AG04449 (cell line): Measurements from ENCODE around the gene CTDP1.

ENCODE experiments used
- CTCF ChIA-PET: fragments of 350-600 bp; formaldehyde crosslinking; extraction: SDS; loops from one replicate; lab custom pipeline; 2021; ENCODE audit warnings: antibody characterized with exemption; lab: Yijun Ruan, JAX
- POLR2A ChIA-PET: fragments of 400-600, 350-600 bp; formaldehyde crosslinking; extraction: SDS; loops from one replicate; lab custom pipeline; 2020; ENCODE audit warnings: antibody characterized with exemption, inconsistent platforms; lab: Yijun Ruan, JAX
- DNase-seq: peaks from one replicate; pipeline ENCODE4 v3.0.0-alpha.2; 2010; ENCODE audit warnings: low read depth, low spot score
- H3K4me3 ChIP-seq: 2 replicates; pipeline ENCODE4 v1.5.1; 2011; ENCODE audit warnings: low read depth, mild to moderate bottlenecking, control low read depth, low read length
- CTCF ChIP-seq: IDR thresholded peaks from one replicate; pipeline ENCODE4 v1.5.1; 2011; ENCODE audit warnings: mild to moderate bottlenecking, moderate library complexity, low read length, control low read depth, inconsistent platforms; ENCODE audit not compliant: insufficient read depth; ENCODE audit errors: missing control alignments

The CTDP1 gene

GRCh38 chr18:79694895-79695213 is 15.3 kb downstream of the CTDP1 start:
- no peak overlapping the region for H3K4me3 ChIP-seq
- ChIA-PET POLR2A (no interaction called here), CTCF (no interaction called here)
- DNase-seq: no peak
- TF ChIP-seq CTCF: no peak

DNA sequence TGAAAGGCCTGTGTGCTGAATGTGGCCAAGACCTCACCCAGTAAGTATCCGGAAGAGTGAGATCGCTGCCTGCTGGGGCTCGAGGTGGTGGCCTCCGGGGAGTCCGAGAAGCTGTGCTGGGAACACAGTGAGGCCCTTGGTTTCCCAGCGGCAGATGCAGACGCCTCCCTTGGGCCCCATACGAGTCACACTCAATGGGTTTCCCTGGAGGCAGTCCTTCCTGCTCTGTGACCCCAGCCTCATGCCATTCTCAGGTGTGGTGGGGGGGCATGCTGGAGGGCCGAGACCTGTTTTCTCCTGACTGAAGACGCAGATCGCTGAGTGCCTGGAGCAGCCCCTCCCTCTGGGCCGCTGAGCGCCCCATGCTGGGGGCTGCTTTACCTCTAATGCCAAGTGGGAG is 15.7 kb downstream of the CTDP1 start:
- TF ChIP-seq CTCF: no peak
- CTCF ChIA-PET: no interaction called here
- no peak overlapping the region for H3K4me3 ChIP-seq
- no peak for DNase-seq
- POLR2A ChIA-PET: no interaction called here

GRCh38 chr18:79695856-79696850 is 16.6 kb downstream of the CTDP1 start:
- ChIA-PET CTCF (no interaction called here), POLR2A (no interaction called here)
- DNase-seq: no peak
- H3K4me3 ChIP-seq: no peak overlapping the region
- no peak for TF ChIP-seq CTCF

- CTCF ChIA-PET: no interaction called here
- H3K4me3 ChIP-seq: no peak overlapping the region
- TF ChIP-seq CTCF: no peak
- POLR2A ChIA-PET: no interaction called here
- no peak for DNase-seq
Measured at GRCh38 chr18:79697178-79697577, 17.6 kb downstream of the CTDP1 start.

DNA sequence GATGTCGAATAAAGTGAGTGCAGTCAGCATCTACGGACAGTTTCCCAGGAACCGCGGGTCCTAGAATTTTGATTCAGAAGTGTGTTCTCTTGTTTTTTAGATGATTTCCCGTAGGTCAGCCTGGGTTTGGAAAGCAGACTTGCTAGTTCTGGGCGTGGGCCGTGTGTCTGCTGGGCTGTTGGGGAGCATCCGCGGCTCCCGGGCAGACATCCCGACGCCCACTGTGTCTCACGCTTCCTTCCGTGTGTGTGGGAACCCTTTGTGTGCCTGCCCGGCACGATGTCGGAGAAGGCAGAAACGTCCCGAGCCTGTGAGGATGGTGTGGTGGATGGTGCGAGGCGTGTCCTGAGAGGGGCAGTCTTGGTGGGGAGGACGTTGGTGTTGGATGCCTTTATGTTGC is 18.4 kb downstream of the CTDP1 start:
- ChIA-PET CTCF (no interaction called here), POLR2A (no interaction called here)
- H3K4me3 ChIP-seq: no peak overlapping the region
- no peak for DNase-seq
- TF ChIP-seq CTCF: no peak

- ChIA-PET POLR2A (no interaction called here), CTCF (no interaction called here)
- DNase-seq: no peak
- no peak for TF ChIP-seq CTCF
- no peak overlapping the region for H3K4me3 ChIP-seq
Measured at GRCh38 chr18:79698668-79699335, 19.2 kb downstream of the CTDP1 start.
